ENCODE results near the gene C1QTNF1.

C1QTNF1 gene

GRCh38 chr17:79012563-79013134 lies 11.3 kb upstream of the C1QTNF1 start:
- TF ChIP-seq, protein P1, sequence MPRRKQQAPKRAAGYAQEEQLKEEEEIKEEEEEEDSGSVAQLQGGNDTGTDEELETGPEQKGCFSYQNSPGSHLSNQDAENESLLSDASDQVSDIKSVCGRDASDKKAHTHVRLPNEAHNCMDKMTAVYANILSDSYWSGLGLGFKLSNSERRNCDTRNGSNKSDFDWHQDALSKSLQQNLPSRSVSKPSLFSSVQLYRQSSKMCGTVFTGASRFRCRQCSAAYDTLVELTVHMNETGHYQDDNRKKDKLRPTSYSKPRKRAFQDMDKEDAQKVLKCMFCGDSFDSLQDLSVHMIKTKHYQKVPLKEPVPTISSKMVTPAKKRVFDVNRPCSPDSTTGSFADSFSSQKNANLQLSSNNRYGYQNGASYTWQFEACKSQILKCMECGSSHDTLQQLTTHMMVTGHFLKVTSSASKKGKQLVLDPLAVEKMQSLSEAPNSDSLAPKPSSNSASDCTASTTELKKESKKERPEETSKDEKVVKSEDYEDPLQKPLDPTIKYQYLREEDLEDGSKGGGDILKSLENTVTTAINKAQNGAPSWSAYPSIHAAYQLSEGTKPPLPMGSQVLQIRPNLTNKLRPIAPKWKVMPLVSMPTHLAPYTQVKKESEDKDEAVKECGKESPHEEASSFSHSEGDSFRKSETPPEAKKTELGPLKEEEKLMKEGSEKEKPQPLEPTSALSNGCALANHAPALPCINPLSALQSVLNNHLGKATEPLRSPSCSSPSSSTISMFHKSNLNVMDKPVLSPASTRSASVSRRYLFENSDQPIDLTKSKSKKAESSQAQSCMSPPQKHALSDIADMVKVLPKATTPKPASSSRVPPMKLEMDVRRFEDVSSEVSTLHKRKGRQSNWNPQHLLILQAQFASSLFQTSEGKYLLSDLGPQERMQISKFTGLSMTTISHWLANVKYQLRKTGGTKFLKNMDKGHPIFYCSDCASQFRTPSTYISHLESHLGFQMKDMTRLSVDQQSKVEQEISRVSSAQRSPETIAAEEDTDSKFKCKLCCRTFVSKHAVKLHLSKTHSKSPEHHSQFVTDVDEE (CRISPR knock-in tag; IDR thresholded peaks at IDR 0.05) = no peak
- no peak for TF ChIP-seq CSRNP3 (CRISPR knock-in tag; IDR thresholded peaks at IDR 0.05)
- no peak for ATAC-seq

DNA sequence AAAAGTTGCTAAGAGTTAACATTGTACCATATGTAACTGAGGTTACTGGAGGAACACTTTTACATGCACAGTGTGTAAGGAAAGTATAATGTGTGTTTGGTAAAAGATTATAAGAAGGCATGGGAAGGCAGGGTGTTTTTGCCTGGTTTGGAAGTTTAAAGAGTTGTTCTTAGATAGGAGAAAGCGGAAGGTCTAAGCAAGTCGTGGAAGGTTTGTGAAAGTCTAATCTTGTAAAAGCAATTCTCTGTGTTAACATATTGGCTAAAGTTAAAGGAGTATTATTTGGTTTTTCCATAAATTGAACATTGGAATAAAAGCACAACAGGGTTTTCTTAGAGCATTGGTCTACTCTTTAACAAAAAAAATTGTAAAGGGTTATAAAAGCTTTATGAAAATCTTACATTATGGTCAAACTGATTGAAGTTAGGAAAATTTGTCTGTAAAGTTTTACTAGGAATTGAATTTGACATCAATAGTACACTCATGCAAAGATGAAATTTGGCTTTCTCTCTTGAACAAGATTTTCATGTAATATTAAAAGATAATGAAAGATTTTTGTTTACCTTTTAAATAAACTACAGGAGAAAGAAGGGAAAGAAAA lies 9.7 kb upstream of the C1QTNF1 start:
- TF ChIP-seq ESRRG (CRISPR knock-in tag; IDR thresholded peaks at IDR 0.05) (no peak), GLIS3 (CRISPR knock-in tag; IDR thresholded peaks at IDR 0.05) (no peak), BACH2 (CRISPR knock-in tag; IDR thresholded peaks at IDR 0.05; ENCODE audit: borderline replicate concordance) (no peak), ZNF8 (CRISPR knock-in tag; IDR thresholded peaks at IDR 0.05) (no peak), ZFP30 (CRISPR knock-in tag; IDR thresholded peaks at IDR 0.05) (no peak), CSRNP3 (CRISPR knock-in tag; IDR thresholded peaks at IDR 0.05) (no peak), ZNF565 (CRISPR knock-in tag; conservative IDR thresholded peaks at IDR 0.05; ENCODE audit: low read depth) (no peak), POU6F1 (CRISPR knock-in tag; IDR thresholded peaks at IDR 0.05; ENCODE audit: borderline replicate concordance, low read depth) (no peak), PPARA (CRISPR knock-in tag; IDR thresholded peaks at IDR 0.05; ENCODE audit: borderline replicate concordance) (no peak), TCF4 (CRISPR knock-in tag; IDR thresholded peaks at IDR 0.05; ENCODE audit: borderline replicate concordance) (no peak), ZFP3 (CRISPR knock-in tag; IDR thresholded peaks at IDR 0.05) (no peak), OSR1 (CRISPR knock-in tag; IDR thresholded peaks at IDR 0.05) (no peak), ZNF70 (CRISPR knock-in tag; IDR thresholded peaks at IDR 0.05) (no peak), PATZ1 (CRISPR knock-in tag; IDR thresholded peaks at IDR 0.05; ENCODE audit: borderline replicate concordance) (no peak), ZC3H10 (CRISPR knock-in tag; IDR thresholded peaks at IDR 0.05) (no peak), SNAI2 (CRISPR knock-in tag; IDR thresholded peaks at IDR 0.05) (no peak)
- TF ChIP-seq, protein P2, sequence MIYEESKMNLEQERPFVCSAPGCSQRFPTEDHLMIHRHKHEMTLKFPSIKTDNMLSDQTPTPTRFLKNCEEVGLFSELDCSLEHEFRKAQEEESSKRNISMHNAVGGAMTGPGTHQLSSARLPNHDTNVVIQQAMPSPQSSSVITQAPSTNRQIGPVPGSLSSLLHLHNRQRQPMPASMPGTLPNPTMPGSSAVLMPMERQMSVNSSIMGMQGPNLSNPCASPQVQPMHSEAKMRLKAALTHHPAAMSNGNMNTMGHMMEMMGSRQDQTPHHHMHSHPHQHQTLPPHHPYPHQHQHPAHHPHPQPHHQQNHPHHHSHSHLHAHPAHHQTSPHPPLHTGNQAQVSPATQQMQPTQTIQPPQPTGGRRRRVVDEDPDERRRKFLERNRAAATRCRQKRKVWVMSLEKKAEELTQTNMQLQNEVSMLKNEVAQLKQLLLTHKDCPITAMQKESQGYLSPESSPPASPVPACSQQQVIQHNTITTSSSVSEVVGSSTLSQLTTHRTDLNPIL (CRISPR knock-in tag; IDR thresholded peaks at IDR 0.05; ENCODE audit: low read depth) = no peak

More for the DNA sequence above, 9.7 kb upstream of the C1QTNF1 start:
- no peak for ATAC-seq

Measured in SK-N-SH treated with all-trans-retinoic acid at 6 μM for 48 hours (cell line).